Tibial artery (tissue), 4 donors: Measurements from ENCODE around the gene SIPA1.
"Not testable (repeated sequence)": the region's sequence is repeated elsewhere in the genome, so short reads cannot be mapped to it uniquely, and the experiment has no call there.

Source experiments
- DNase-seq, 2 donors: peaks; one replicate each; pipeline ENCODE4 v3.0.0-alpha.2; 2019
- H3K27ac ChIP-seq, 2 donors: fragments of 200-600 bp; sonication (generic) in 1 of 2; 1 replicate in 1 of 2; 2 replicates in 1 of 2; pipeline ENCODE4 v1.5.1; 2018 to 2019; ENCODE audit warnings: mild to moderate bottlenecking in 1 of 2
- H3K27me3 ChIP-seq, 2 donors: fragments of 200-600 bp; sonication (generic) in 1 of 2; one replicate each; pipeline versions ENCODE4 v1.5.1 to v1.6.0; 2016 to 2019
- H3K36me3 ChIP-seq, 3 donors: fragments of 200-600 bp; sonication (generic) in 2 of 3; one replicate each; pipeline ENCODE4 v1.5.1; 2016 to 2019; ENCODE audit warnings: mild to moderate bottlenecking in 2 of 3
- H3K4me1 ChIP-seq, 4 donors: fragments of 200-600 bp; sonication (generic) in 2 of 4; 1 replicate in 3 of 4; 2 replicates in 1 of 4; pipeline ENCODE4 v1.5.1; 2016 to 2019
- H3K4me3 ChIP-seq, 2 donors: fragments of 200-600 bp; sonication (generic) in 1 of 2; 1 replicate in 1 of 2; 2 replicates in 1 of 2; pipeline ENCODE4 v1.5.1; 2018 to 2019; ENCODE audit warnings: mild to moderate bottlenecking in 2 of 2
- H3K9me3 ChIP-seq, 3 donors: fragments of 200-600 bp; sonication (generic) in 1 of 3; one replicate each; pipeline ENCODE4 v1.5.1; 2016 to 2019
- intact Hi-C: fragments of 100-400 bp; cut with DNase I; formaldehyde crosslinking; loops from one replicate; pipeline ENCODE4 v1.15.0; 2023; ENCODE audit warnings: low total_unique reads
- TF ChIP-seq, protein P1 (sequence below), 2 experiments: fragments of 200-600 bp in 1 of 2; fragments of 450-650 bp in 1 of 2; IDR thresholded peaks; one replicate each; pipeline ENCODE4 v1.5.1; 2017 to 2019; ENCODE audit warnings: antibody characterized with exemption in 2 of 2, mild to moderate bottlenecking in 1 of 2, moderate library complexity in 1 of 2

Gene SIPA1

GRCh38 chr11:65657426-65657825, 19.5 kb downstream of the SIPA1 start:
- intact Hi-C loops = no loop called here
- DNase-seq = no peak

DNA sequence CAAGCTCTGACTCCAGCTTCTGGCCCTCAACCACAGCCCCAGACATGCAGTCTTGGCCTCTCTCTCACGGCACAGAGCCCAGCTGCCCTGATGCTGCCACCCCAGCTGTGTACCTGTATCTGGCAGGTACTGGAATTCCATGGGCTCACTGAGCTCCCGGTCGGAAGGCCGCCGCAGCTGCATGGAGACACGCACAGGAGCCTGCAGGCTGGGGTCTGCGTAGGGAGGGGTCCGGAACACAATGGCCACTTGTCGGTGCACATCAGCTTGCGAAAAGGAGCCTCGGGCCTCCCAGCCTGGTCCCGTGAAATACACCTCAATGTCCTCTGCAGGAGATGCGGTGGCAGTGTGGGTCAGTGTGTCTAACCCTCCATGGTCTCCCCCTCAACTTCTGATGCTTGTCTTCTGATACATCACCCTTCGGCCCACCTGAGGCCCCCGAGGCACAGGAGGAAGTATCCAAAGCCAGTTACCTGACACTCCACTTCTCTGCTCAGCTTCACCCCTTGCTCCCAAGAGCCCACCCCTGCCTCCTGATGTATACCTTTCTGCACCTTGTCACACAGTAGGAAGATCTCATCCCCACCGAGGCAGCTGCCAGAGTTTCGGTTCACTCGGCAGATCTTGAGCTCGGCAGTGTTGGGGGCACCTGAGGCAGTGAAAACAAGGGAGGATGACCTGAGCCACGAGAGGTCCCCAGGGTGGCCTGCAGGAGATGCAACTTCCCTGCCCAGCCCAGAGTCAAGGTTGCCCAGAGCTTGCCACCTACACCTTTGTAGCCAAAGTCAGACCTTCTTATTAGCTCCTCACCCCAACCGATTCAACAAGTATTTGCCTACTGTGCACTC, 20.5 kb downstream of the SIPA1 start:
- peaks cover 0 to 47% (median 39%) of the 10 kb centered on the region in 4 donors for H3K4me1 ChIP-seq
- intact Hi-C loops = no loop called here
- no peak overlapping the region for H3K27ac ChIP-seq
- no peak for DNase-seq
- H3K4me3 ChIP-seq = no peak overlapping the region
- H3K27me3 ChIP-seq = no peaks in the 10 kb centered on the region
- TF ChIP-seq, protein P1, sequence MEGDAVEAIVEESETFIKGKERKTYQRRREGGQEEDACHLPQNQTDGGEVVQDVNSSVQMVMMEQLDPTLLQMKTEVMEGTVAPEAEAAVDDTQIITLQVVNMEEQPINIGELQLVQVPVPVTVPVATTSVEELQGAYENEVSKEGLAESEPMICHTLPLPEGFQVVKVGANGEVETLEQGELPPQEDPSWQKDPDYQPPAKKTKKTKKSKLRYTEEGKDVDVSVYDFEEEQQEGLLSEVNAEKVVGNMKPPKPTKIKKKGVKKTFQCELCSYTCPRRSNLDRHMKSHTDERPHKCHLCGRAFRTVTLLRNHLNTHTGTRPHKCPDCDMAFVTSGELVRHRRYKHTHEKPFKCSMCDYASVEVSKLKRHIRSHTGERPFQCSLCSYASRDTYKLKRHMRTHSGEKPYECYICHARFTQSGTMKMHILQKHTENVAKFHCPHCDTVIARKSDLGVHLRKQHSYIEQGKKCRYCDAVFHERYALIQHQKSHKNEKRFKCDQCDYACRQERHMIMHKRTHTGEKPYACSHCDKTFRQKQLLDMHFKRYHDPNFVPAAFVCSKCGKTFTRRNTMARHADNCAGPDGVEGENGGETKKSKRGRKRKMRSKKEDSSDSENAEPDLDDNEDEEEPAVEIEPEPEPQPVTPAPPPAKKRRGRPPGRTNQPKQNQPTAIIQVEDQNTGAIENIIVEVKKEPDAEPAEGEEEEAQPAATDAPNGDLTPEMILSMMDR (IDR thresholded peaks at IDR 0.05) = no peak
- peaks cover 74 to 82% (median 78%) of the 10 kb centered on the region in 3 donors for H3K36me3 ChIP-seq
- H3K9me3 ChIP-seq = no peaks in the 10 kb centered on the region

More at GRCh38 chr11:65657426-65657825, 19.5 kb downstream of the SIPA1 start:
- no peaks in the 10 kb centered on the region for H3K9me3 ChIP-seq
- no peak overlapping the region for H3K27ac ChIP-seq
- no peaks in the 10 kb centered on the region for H3K27me3 ChIP-seq
- peaks cover 6 to 52% (median 46%) of the 10 kb centered on the region in 4 donors for H3K4me1 ChIP-seq
- H3K36me3 ChIP-seq = peaks cover 74 to 82% (median 78%) of the 10 kb centered on the region in 3 donors
- TF ChIP-seq, protein P1 (IDR thresholded peaks at IDR 0.05) = no peak
- no peak overlapping the region for H3K4me3 ChIP-seq

DNA sequence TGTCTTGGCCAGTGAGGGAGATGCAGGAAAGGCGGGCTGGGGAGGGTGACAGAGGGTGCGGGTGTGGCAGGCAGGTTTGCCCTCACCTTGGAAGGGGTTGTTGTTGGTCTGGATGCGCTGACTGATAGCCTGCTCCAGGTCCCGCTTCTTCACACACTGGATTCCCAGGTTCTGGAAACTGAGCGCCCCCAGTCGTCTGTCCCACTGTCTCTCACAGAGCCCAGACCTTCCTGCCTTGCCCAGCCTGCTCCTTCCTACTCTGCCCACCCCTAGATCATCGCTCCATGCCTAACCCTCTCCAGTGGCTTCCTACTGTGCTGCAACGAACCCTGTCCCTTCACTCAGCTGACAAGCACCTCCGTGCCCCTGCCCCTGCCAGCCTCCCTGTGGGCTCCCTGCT, 22.1 kb downstream of the SIPA1 start:
- Histone ChIP-seq H3K4me1 (peaks cover 0 to 44% (median 35%) of the 10 kb centered on the region in 4 donors), H3K27ac (peak overlapping the region; percentile 16 to 31), H3K36me3 (peaks cover 63 to 69% (median 68%) of the 10 kb centered on the region in 3 donors), H3K9me3 (no peaks in the 10 kb centered on the region), H3K4me3 (no peak overlapping the region), H3K27me3 (no peaks in the 10 kb centered on the region)
- no peak for DNase-seq
- intact Hi-C loops = loop anchor here (5.0 kb wide), 1 partner anchor 43 kb away; the partner anchor contains the start of gene PCNX3
- TF ChIP-seq, protein P1 (IDR thresholded peaks at IDR 0.05) = no peak

DNA sequence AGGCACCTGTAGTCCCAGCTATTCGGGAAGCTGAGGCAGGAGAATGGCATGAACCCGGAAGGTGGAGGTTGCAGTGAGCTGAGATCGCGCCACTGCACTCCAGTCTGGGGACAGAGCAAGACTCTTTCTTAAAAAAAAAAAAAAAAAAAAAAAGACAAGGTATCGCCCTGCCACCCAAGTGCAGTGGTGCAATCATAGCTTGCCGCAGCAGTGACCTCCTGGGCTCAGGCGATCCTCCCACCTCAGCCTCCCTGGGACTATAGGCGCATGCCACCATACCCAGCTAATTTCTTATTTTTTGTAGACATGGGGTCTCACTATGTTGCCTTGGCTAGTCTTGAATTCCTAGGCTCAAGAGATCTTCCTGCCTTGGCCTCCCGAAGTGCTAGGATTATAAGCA, 23.0 kb downstream of the SIPA1 start:
- Histone ChIP-seq H3K4me3 (peak overlapping the region in 1 of 2 donors; percentile 67), H3K36me3 (peaks cover 54 to 61% (median 60%) of the 10 kb centered on the region in 3 donors), H3K27ac (peak overlapping the region; percentile 95 to 97), H3K4me1 (peaks cover 0 to 44% (median 35%) of the 10 kb centered on the region in 4 donors)
- H3K9me3 ChIP-seq, H3K27me3 ChIP-seq, DNase-seq: not testable (repeated sequence)
- intact Hi-C loops = loop anchor here (5.0 kb wide), 1 partner anchor 44 kb away; the partner anchor contains the start of gene PCNX3

- Histone ChIP-seq H3K4me1 (peaks cover 0 to 44% (median 35%) of the 10 kb centered on the region in 4 donors), H3K4me3 (peak overlapping the region; percentile 67 to 74)
Measured at GRCh38 chr11:65661599-65662246, 23.8 kb downstream of the SIPA1 start.

More at GRCh38 chr11:65661599-65662246, 23.8 kb downstream of the SIPA1 start:
- no peak for DNase-seq
- Histone ChIP-seq H3K9me3 (no peaks in the 10 kb centered on the region), H3K36me3 (peaks cover 46 to 52% (median 52%) of the 10 kb centered on the region in 3 donors), H3K27me3 (no peaks in the 10 kb centered on the region), H3K27ac (peak overlapping the region; percentile 95 to 97)
- intact Hi-C loops = loop anchor here (5.0 kb wide), 1 partner anchor 44 kb away; the partner anchor contains the start of gene PCNX3
- TF ChIP-seq, protein P1 (IDR thresholded peaks at IDR 0.05) = no peak
